Endothelial cell of umbilical vein (primary cell): ENCODE results near the gene SIDT1. TPM values are rescaled to one million over a fixed set of nuclear protein-coding genes. Genes with fewer than 3 reads are reported as not detected.

Experiments used
- BruUV-seq: library from RNA; stranded (reverse); fragments of 400-500 nt; replicated peaks from 2 replicates; lab custom pipeline; 2021; lab: Mats Ljungman, UMichigan
- CTCF ChIA-PET: fragments of 300-600, 350-600 bp; sonication (Branson Sonifier 250); formaldehyde crosslinking; loops from one replicate; lab custom pipeline; 2021; ENCODE audit warnings: antibody characterized with exemption, inconsistent platforms; lab: Charles Lee
- POLR2A ChIA-PET: fragments of 300-600, 350-600 bp; sonication (Branson Sonifier 250); formaldehyde crosslinking; loops from one replicate; lab custom pipeline; 2021; ENCODE audit warnings: antibody characterized with exemption, inconsistent platforms; lab: Charles Lee
- DNase-seq: peaks from one replicate; pipeline ENCODE4 v3.0.0-alpha.2; 2011; ENCODE audit warnings: low read depth, low spot score
- FAIRE-seq: peaks from 2 replicates; lab custom pipeline; 2011; peaks lifted over from hg19 to GRCh38; lab: Jason Lieb, UNC
- H2AFZ ChIP-seq: 2 replicates; pipeline ENCODE4 v1.6.0; 2012; ENCODE audit warnings: low read depth, low read length, control low read depth, inconsistent platforms
- H3K27ac ChIP-seq: 2 replicates; pipeline ENCODE4 v1.5.1; 2011; ENCODE audit warnings: low read depth, mild to moderate bottlenecking, control low read depth, low read length, moderate library complexity; ENCODE audit not compliant: insufficient read depth
- H3K27me3 ChIP-seq, 2 experiments: 2 replicates each; pipeline versions ENCODE4 v1.6.0 to v1.6.1; 2011; ENCODE audit warnings: low read length in 2 of 2, mixed read lengths in 1 of 2; ENCODE audit not compliant: control insufficient read depth in 2 of 2, insufficient read depth in 2 of 2
- H3K36me3 ChIP-seq, 2 experiments: 2 replicates in 1 of 2; 3 replicates in 1 of 2; pipeline ENCODE4 v1.5.1; 2011; ENCODE audit warnings: low read length in 2 of 2, mild to moderate bottlenecking in 1 of 2, moderate library complexity in 1 of 2; ENCODE audit not compliant: control insufficient read depth in 2 of 2, insufficient read depth in 2 of 2; ENCODE audit errors: extremely low read depth in 1 of 2
- H3K4me1 ChIP-seq: 3 replicates; pipeline ENCODE4 v1.5.1; 2011; ENCODE audit warnings: mild to moderate bottlenecking, low read length; ENCODE audit not compliant: control insufficient read depth, insufficient read depth; ENCODE audit errors: extremely low read depth
- H3K4me2 ChIP-seq: 2 replicates; pipeline ENCODE4 v1.6.1; 2011; ENCODE audit warnings: low read length, control low read depth, mixed read lengths; ENCODE audit not compliant: insufficient read depth
- H3K4me3 ChIP-seq, 3 experiments: fragments of 200-600 bp in 1 of 3; sonication (generic), shearing (Covaris generic) in 1 of 3; replicated peaks in 1 of 3; 2 replicates each; pipeline ENCODE4 v1.5.1; 2011 to 2016; ENCODE audit warnings: control low read depth in 3 of 3, low read length in 3 of 3, mild to moderate bottlenecking in 2 of 3, inconsistent platforms in 1 of 3, low read depth in 1 of 3, moderate library complexity in 1 of 3; ENCODE audit not compliant: insufficient read depth in 1 of 3
- H3K79me2 ChIP-seq: 2 replicates; pipeline ENCODE4 v1.6.0; 2012; ENCODE audit warnings: low read length, inconsistent platforms; ENCODE audit not compliant: control insufficient read depth, insufficient read depth
- H3K9ac ChIP-seq: replicated peaks from 2 replicates; pipeline ENCODE3; 2011; ENCODE audit warnings: low read length, control low read depth; ENCODE audit not compliant: insufficient read depth; ENCODE audit errors: extremely low read depth
- H3K9me1 ChIP-seq: replicated peaks from 3 replicates; pipeline ENCODE4 v1.6.0; 2011; ENCODE audit warnings: mild to moderate bottlenecking, low read length; ENCODE audit not compliant: control insufficient read depth, insufficient read depth; ENCODE audit errors: extremely low read depth
- H3K9me3 ChIP-seq: replicated peaks from 2 replicates; pipeline ENCODE4 v1.5.1; 2012; ENCODE audit warnings: low read length, inconsistent platforms; ENCODE audit not compliant: control insufficient read depth, insufficient read depth
- H4K20me1 ChIP-seq: replicated peaks from 2 replicates; pipeline ENCODE3; 2011; ENCODE audit warnings: mild to moderate bottlenecking, low read length; ENCODE audit not compliant: control insufficient read depth, insufficient read depth; ENCODE audit errors: extremely low read depth
- EZH2 ChIP-seq: IDR thresholded peaks from 2 replicates; pipeline ENCODE4 v1.6.1; 2012; ENCODE audit warnings: borderline replicate concordance, low read depth, mild to moderate bottlenecking, moderate library complexity, low read length, inconsistent platforms; ENCODE audit not compliant: severe bottlenecking
- FOS ChIP-seq: IDR thresholded peaks from 2 replicates; pipeline ENCODE4 v1.6.1; 2011; ENCODE audit warnings: mild to moderate bottlenecking, low read length, moderate library complexity, borderline replicate concordance; ENCODE audit not compliant: insufficient read depth
- GATA2 ChIP-seq: IDR thresholded peaks from 2 replicates; pipeline ENCODE4 v1.7.0; 2011; ENCODE audit warnings: low read depth, mild to moderate bottlenecking, moderate library complexity, mixed read lengths, low read length; ENCODE audit not compliant: insufficient read length, insufficient read depth
- JUN ChIP-seq: IDR thresholded peaks from 2 replicates; pipeline ENCODE4 v1.6.1; 2011; ENCODE audit warnings: borderline replicate concordance, low read depth; ENCODE audit not compliant: insufficient read length, insufficient read depth
- MAX ChIP-seq: IDR thresholded peaks from 2 replicates; pipeline ENCODE4 v1.6.1; 2011; ENCODE audit not compliant: insufficient read depth, insufficient read length
- MYC ChIP-seq: IDR thresholded peaks from one replicate; pipeline ENCODE4 v1.6.1; 2011; ENCODE audit warnings: mild to moderate bottlenecking, low read depth, low read length
- POLR2A ChIP-seq: IDR thresholded peaks from 2 replicates; pipeline ENCODE4 v1.6.1; 2012; ENCODE audit warnings: low read depth, mild to moderate bottlenecking, control low read depth, low read length
- POLR2AphosphoS5 ChIP-seq: IDR thresholded peaks from 2 replicates; pipeline ENCODE4 v1.6.1; 2012; ENCODE audit warnings: low read depth, mild to moderate bottlenecking, control low read depth, low read length, moderate library complexity; ENCODE audit not compliant: insufficient read depth
- dilution Hi-C: fragments of 300-500 bp; cut with MboI; formaldehyde crosslinking; loops from one replicate; pipeline ENCODE4 v1.15.0; 2019; ENCODE audit warnings: low sequenced_read_pairs; ENCODE audit not compliant: extremely low pct_ligation_motif_present
- intact Hi-C: fragments of 100-400 bp; cut with micrococcal nuclease; formaldehyde crosslinking; loops from one replicate; pipeline ENCODE4 v1.10.0; 2022
- polyA plus RNA-seq, 4 experiments: library from polyadenylated mRNA; depleted of rRNA in 3 of 4; stranded (reverse) in 3 of 4; unstranded in 1 of 4; fragments of >200 nt; gene quantifications; 2 replicates each; pipeline versions ENCODE4 v1.2.1 to v1.2.3, GENCODE V29; 2011 to 2012; ENCODE audit warnings: missing spikeins in 1 of 4
- total RNA-seq: library from RNA; stranded (reverse); gene quantifications from 2 replicates; pipeline ENCODE4 v1.2.3, GENCODE V29; 2021
- TF ChIP-seq, protein P1 (sequence below), 2 donors: IDR thresholded peaks; 1 replicate in 1 of 2; 2 replicates in 1 of 2; pipeline ENCODE4 v1.5.1; 2011; ENCODE audit warnings: low read length in 2 of 2, mild to moderate bottlenecking in 2 of 2, moderate library complexity in 2 of 2, control low read depth in 1 of 2, inconsistent platforms in 1 of 2, low read depth in 1 of 2; ENCODE audit not compliant: insufficient read depth in 1 of 2; ENCODE audit errors: extremely low read depth in 1 of 2

Gene SIDT1
- total and polyA plus RNA-seq, 2 donors (not counting 3 experiments of a cell fraction or from before 2014, with no cell fraction given), result 0.07 TPM; not detected in 1

DNA sequence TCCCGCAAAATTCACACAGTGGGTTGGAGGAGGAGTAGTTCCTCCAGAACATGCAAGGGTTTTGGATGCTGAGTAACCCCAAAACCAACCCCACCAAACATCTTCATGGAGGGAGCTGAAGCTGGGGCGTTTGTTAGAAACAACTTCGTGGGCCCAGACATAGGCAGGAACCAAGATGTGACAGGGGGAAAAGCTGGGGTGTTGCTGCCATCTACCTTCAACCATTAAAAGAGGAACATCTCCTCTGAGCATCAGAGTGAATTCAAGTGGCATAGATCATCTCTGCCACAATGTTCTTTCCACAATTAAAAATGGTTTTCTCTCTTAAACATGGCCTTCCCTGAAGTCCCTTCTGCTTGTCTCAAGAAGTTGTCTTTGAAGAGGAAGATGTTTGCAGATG lies 20.5 kb downstream of the SIDT1 start:
- DNase-seq, result no peak
- intact Hi-C loops, result no loop called here
- BruUV-seq, result no TSS peak

More for the DNA sequence above, 20.5 kb downstream of the SIDT1 start:
- no peak for FAIRE-seq
- TF ChIP-seq JUN (no peak), POLR2AphosphoS5 (no peak), EZH2 (no peak), POLR2A (no peak), FOS (no peak), GATA2 (no peak), MYC (no peak), MAX (no peak)
- TF ChIP-seq, protein P1, sequence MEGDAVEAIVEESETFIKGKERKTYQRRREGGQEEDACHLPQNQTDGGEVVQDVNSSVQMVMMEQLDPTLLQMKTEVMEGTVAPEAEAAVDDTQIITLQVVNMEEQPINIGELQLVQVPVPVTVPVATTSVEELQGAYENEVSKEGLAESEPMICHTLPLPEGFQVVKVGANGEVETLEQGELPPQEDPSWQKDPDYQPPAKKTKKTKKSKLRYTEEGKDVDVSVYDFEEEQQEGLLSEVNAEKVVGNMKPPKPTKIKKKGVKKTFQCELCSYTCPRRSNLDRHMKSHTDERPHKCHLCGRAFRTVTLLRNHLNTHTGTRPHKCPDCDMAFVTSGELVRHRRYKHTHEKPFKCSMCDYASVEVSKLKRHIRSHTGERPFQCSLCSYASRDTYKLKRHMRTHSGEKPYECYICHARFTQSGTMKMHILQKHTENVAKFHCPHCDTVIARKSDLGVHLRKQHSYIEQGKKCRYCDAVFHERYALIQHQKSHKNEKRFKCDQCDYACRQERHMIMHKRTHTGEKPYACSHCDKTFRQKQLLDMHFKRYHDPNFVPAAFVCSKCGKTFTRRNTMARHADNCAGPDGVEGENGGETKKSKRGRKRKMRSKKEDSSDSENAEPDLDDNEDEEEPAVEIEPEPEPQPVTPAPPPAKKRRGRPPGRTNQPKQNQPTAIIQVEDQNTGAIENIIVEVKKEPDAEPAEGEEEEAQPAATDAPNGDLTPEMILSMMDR (IDR thresholded peaks at IDR 0.05; ENCODE audit: extremely low read depth in 1 of 2, insufficient read depth in 1 of 2, low read depth in 1 of 2, low read length in 2 of 2), result no peak
- H3K79me2 ChIP-seq, result no peaks in the 10 kb centered on the region
- H3K27me3 ChIP-seq, result peaks cover 10 to 13% of the 10 kb centered on the region in 2 experiments
- ChIA-PET POLR2A (no interaction called here), CTCF (interaction anchor here (1.1 kb wide), 1 partner anchor 59 kb away, joined by 3 read pairs; no protein-coding TSS in a partner anchor)
- no peak overlapping the region for H3K4me3 ChIP-seq
- H3K36me3 ChIP-seq, result no peaks in the 10 kb centered on the region
- dilution Hi-C loops, result no loop called here
- H2AFZ ChIP-seq, result no peak overlapping the region
- no peak overlapping the region for H3K9ac ChIP-seq
- H3K27ac ChIP-seq, result no peak overlapping the region
- no peaks in the 10 kb centered on the region for H3K9me1 ChIP-seq
- no peaks in the 10 kb centered on the region for H3K9me3 ChIP-seq
- no peak overlapping the region for H3K4me2 ChIP-seq
- H3K4me1 ChIP-seq, result peaks cover 8% of the 10 kb centered on the region
- H4K20me1 ChIP-seq, result no peaks in the 10 kb centered on the region
